HG02678 (cell line): ENCODE data around the gene VAMP5.
"Not testable (repeated sequence)": the region's sequence is repeated elsewhere in the genome, so short reads cannot be mapped to it uniquely, and the experiment has no call there.

Experiments used
- ATAC-seq: cut with Tn5 transposase; IDR thresholded peaks from one replicate; pipeline ENCODE4 v1.9.1; 2021; ENCODE audit warnings: mild to moderate bottlenecking, moderate library complexity; ENCODE audit not compliant: unreplicated experiment

Gene VAMP5

GRCh38 chr2:85549826-85550225 lies 34.4 kb upstream of the VAMP5 start:
- no peak for ATAC-seq

DNA sequence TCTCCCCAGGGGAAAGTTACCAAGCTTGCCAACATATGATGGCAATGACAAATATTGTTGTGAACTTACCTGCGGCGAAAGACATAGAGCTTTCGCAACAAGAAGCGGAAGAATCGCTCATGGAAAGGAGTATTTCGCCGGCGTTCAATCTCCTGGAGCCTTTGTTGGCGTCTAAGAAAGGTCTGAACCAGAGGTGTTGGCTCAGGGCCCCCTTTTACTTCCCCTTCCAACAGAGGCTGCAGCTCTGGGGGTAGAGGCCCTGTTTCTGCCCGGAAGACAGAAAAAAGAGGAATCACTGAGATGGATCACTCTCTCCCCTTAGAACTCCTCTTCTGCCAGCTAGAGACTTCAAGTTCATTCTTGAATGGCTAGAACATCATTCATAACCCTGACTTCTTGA lies 33.7 kb upstream of the VAMP5 start:
- no peak for ATAC-seq

GRCh38 chr2:85551698-85552678 lies 32.2 kb upstream of the VAMP5 start:
- ATAC-seq = peak; percentile 81

DNA sequence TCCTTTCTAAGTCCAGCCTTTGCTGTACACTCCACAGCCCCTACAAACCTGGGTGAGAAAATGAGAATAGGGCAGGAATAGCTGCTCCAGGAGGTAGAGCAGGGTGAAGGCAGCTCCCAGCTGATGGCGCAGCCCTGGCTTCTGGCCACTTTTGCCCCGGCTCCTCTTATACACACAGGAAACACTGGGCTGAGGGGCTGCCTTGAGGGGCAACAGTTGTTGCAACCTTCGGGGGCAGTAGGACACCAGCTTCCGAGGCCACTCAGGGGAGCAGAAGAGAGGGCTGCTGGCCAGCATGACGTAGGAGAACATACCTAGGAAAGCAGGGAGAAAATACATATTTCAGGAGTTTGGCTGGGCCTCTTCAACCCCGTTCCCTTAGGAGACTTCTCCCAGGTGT lies 31.0 kb upstream of the VAMP5 start:
- ATAC-seq = no peak

DNA sequence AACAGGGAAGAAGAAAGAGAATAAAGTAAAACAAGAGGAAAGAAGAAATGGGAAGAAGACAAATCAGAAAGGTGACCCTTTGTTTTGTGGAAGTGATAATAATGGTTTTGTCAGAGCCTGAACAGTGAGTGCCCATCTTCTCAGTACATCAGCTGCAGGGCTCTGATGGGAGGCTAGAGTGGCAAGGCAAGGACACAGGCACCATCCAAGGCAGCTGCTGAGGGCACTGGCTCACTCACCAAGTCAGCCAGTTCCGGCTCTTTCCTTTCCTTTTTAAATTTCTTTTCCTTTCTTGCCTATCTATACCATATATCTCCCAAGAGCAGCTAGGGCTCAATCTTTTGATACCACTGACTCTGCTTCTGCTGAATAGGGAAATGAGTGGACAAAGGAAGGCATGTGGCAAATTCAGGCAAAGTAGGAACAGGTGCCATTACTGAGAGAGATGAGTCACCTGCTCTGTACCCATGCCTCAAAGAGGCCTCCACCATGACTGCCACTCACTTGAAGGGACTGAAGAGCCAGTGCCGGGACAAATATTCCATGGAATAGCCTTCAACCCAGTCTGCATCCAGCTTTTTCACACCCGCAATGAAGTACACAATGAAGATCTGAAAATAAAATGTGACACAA lies 29.1 kb upstream of the VAMP5 start:
- ATAC-seq = no peak

DNA sequence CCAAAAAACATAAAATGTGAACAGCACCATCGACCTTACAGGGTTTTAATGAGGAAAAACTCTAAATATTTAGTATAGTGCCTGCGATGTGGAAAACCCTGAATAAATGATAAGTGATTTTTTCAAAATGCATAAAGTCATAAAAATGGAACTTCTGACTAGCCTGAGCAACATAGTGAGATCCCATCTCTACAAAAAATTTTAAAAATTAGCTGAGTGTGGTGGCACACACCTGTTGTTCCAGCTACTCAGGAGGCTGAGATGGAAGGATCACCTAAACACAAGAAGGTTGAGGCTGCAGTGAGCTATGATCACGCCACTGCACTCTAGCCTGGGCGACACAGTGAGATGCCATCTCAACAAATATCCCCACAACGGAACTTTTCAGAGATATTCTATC lies 27.1 kb upstream of the VAMP5 start:
- ATAC-seq = no peak

DNA sequence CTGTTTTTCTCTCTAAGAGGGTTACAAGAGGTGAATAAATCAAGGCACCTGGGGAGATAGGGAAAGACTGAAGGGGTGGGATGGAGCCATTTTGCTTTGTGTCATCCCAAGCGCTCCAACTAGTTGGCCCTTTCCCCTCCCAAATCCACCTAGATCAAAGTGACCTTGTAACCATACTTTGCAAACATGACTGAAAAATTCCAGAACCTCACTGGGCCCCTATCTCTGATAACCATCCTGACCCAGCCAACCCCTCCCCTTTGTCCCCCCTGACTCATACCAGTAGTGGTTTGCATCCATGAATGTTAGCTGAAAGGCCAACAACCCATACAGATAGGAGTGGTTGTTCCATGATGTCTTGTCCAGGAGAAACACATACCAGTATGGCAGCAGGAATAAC lies 26.1 kb upstream of the VAMP5 start:
- ATAC-seq = no peak

DNA sequence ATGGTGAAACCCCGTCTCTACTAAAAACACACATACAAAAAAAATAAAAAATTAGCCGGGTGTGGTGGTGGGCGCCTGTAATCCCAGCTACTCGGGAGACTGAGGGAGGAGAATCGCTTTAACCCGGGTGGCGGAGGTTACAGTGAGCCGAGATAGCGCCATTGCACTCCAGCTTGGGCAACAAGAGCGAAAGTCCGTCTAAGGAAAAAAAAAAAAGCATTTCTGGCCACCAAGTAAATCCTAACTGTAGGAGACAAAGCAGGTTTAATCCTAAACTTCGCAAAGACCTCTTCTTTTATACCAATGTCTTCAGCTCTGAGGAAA lies 23.9 kb upstream of the VAMP5 start:
- not testable (repeated sequence) for ATAC-seq

- ATAC-seq = peak; percentile 23
Measured at GRCh38 chr2:85560812-85561279, 23.4 kb upstream of the VAMP5 start.

GRCh38 chr2:85561280-85562212 lies 22.7 kb upstream of the VAMP5 start, which contains the start of gene GGCX:
TSS of gene GGCX (minus strand) at chr2:85561493. CDS start at chr2:85561428, 65 bp downstream.
- ATAC-seq = peak; percentile 93

DNA sequence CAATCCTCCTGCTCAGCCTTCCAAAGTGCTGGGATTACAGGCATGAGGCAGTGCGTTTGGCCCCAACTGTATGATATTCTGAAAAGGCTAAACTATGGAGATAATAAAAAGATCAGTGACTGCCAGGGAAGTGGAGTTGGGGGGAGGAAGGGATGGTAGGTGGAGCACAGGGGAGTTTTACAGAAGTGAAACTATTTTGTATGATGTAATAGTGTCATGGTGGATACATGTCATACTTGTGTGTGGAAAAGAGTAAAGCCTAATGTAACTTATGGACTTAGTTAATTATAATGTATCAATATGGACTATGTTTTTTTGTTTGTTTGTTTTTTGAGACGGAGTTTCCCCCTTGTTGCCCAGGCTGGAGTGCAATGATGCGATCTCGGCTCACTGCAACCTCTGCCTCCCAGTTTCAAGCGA lies 20.1 kb upstream of the VAMP5 start:
- no peak for ATAC-seq

DNA sequence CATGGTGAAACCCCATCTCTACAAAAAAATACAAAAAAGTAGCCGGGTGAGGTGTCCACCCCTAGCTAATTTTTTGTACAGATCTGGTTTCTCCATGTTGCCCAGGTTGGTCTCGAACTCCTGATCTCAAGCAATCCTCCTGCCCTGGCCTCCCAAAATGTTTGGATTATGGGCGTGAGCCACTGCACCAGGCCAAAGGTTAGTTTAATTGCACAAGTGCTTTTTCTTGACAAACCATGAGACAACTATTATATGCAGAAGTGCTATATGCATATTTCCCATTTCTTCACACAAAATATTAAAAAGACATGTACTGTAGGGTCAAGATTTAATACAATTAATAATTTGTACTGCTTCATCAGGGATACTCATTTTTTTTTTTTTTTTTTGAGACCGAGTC lies 18.0 kb upstream of the VAMP5 start:
- no peak for ATAC-seq

- ATAC-seq = no peak
Measured at GRCh38 chr2:85575739-85576138, 8.5 kb upstream of the VAMP5 start.

- no peak for ATAC-seq
Measured at GRCh38 chr2:85577063-85577385, 7.2 kb upstream of the VAMP5 start.

GRCh38 chr2:85577386-85578242 lies 6.6 kb upstream of the VAMP5 start, which contains the start of gene VAMP8:
TSS of gene VAMP8 (plus strand) at chr2:85577586. CDS start at chr2:85577647, 61 bp downstream.
- peak; percentile 47 for ATAC-seq

- peak; percentile 49 for ATAC-seq
Measured at GRCh38 chr2:85578243-85579180, 5.7 kb upstream of the VAMP5 start.

DNA sequence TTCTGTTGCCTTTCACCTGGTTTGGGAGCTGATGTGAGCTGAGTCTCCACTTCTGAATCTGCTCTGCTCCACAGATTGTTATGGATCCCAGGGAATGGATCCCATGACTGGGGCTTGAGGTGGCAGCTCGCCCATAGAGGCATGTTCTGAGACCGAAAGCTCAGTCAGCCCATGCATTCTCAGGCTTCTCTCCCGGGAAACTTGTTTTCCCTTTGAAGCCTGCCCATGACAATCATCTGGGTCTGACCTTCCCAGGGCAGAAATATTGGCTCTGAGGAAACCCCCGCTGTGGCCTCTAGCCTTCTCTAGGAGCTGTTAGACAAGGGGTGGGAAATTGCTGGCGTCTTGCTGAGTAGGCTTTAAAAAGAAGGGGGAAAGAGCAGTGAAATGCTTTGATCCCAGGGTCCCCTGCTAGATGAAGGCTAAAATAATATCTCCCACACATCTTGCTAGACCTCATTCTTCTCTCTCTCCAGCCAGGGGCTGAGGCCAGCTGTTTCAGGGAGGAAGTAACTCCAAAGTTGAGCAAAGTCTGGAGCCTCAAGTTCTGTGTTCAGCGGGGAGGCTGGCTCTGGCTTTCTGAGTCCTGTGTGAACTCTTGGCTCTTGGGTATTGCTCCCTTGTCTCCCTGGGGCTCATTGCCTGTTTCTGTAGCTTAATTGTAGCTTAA lies 4.8 kb upstream of the VAMP5 start:
- ATAC-seq = no peak

DNA sequence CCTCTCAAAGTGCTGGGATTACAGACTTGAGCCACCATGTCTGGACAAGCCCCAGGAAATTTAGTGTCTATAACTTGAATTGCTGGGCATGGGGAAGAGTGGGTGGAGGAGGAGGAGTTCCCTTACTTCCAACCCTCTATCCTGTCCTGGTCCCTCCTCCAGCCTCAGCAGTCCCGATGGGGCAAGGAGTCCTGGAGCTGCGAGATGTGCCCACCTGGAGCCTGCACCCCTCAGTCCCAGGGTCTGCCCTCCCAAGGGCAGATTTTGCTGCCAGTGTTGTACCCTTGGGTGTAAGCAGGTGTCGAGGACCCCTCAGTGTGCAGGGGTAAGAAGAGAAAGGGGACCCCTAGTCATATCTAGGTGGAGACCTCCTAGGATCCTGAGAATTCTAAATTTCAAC lies 4.0 kb upstream of the VAMP5 start:
- ATAC-seq = no peak
